CD14-positive monocyte (primary cell): ENCODE results near the gene NPW. TPM values are rescaled to one million over a fixed set of nuclear protein-coding genes. Genes with fewer than 3 reads are reported as not detected.

Source experiments
- DNase-seq, 3 donors: peaks; one replicate each; pipeline ENCODE4 v3.0.0-alpha.2; 2011 to 2022
- H2AFZ ChIP-seq: 2 replicates; pipeline ENCODE4 v1.6.0; 2012; ENCODE audit warnings: mild to moderate bottlenecking, low read depth, low read length, inconsistent platforms; ENCODE audit not compliant: insufficient read depth, poor library complexity, severe bottlenecking
- H3K27ac ChIP-seq, 2 donors: 1 replicate in 1 of 2; 2 replicates in 1 of 2; pipeline ENCODE4 v1.5.1; 2012 to 2013; ENCODE audit warnings: low read length in 2 of 2, control low read depth in 1 of 2, inconsistent platforms in 1 of 2, low read depth in 1 of 2, mild to moderate bottlenecking in 1 of 2
- H3K27me3 ChIP-seq, 2 donors: one replicate each; pipeline versions ENCODE4 v1.6.0 to v1.6.1; 2011 to 2013; ENCODE audit warnings: low read length in 2 of 2; ENCODE audit not compliant: control insufficient read depth in 2 of 2, insufficient read depth in 2 of 2
- H3K36me3 ChIP-seq, 2 donors: replicated peaks in 1 of 2; 1 replicate in 1 of 2; 2 replicates in 1 of 2; pipeline versions ENCODE4 v1.5.1 to v1.6.1; 2012 to 2013; ENCODE audit warnings: low read length in 2 of 2, control low read depth in 1 of 2, inconsistent platforms in 1 of 2, mild to moderate bottlenecking in 1 of 2; ENCODE audit not compliant: insufficient read depth in 2 of 2, control insufficient read depth in 1 of 2
- H3K4me1 ChIP-seq, 2 donors: 1 replicate in 1 of 2; 2 replicates in 1 of 2; pipeline versions ENCODE4 v1.5.1 to v1.6.1; 2012 to 2013; ENCODE audit warnings: low read length in 2 of 2, control low read depth in 1 of 2, inconsistent platforms in 1 of 2, mild to moderate bottlenecking in 1 of 2, moderate library complexity in 1 of 2; ENCODE audit not compliant: insufficient read depth in 2 of 2, control insufficient read depth in 1 of 2
- H3K4me2 ChIP-seq: replicated peaks from 2 replicates; pipeline ENCODE3; 2012; ENCODE audit warnings: low read length, moderate library complexity, mild to moderate bottlenecking; ENCODE audit not compliant: poor library complexity, severe bottlenecking; ENCODE audit errors: extremely low read depth
- H3K4me3 ChIP-seq, 3 experiments: fragments of 200-600 bp in 1 of 3; sonication (generic) in 1 of 3; replicated peaks in 1 of 3; 1 replicate in 2 of 3; 2 replicates in 1 of 3; pipeline ENCODE4 v1.5.1; 2011 to 2013; ENCODE audit warnings: low read length in 3 of 3, mild to moderate bottlenecking in 3 of 3, control low read depth in 2 of 3, low read depth in 2 of 3, inconsistent platforms in 1 of 3, moderate library complexity in 1 of 3
- H3K79me2 ChIP-seq: 2 replicates; pipeline ENCODE4 v1.6.0; 2012; ENCODE audit warnings: mild to moderate bottlenecking, control low read depth, inconsistent platforms, low read length, moderate library complexity; ENCODE audit not compliant: insufficient read depth
- H3K9ac ChIP-seq: 2 replicates; pipeline ENCODE4 v1.6.0; 2017; ENCODE audit warnings: low read length, mild to moderate bottlenecking; ENCODE audit not compliant: insufficient read depth, poor library complexity, severe bottlenecking
- H3K9me3 ChIP-seq, 2 donors: replicated peaks in 1 of 2; 1 replicate in 1 of 2; 2 replicates in 1 of 2; pipeline versions ENCODE4 v1.5.1 to v1.6.1; 2012 to 2013; ENCODE audit warnings: low read length in 2 of 2, control low read depth in 1 of 2; ENCODE audit not compliant: control insufficient read depth in 1 of 2, insufficient read depth in 1 of 2
- H4K20me1 ChIP-seq: 2 replicates; pipeline ENCODE4 v1.6.0; 2012; ENCODE audit warnings: mild to moderate bottlenecking, low read length, control low read depth, moderate library complexity; ENCODE audit not compliant: insufficient read depth
- H3K27ac Mint-ChIP-seq, 7 donors: one replicate each; pipeline ENCODE4 v1.8.0; 2020; ENCODE audit warnings: mild to moderate bottlenecking in 7 of 7, mixed read lengths in 7 of 7, moderate library complexity in 6 of 7, inconsistent platforms in 2 of 7
- H3K27me3 Mint-ChIP-seq, 3 donors: one replicate each; pipeline ENCODE4 v1.8.0; 2021 to 2022; ENCODE audit warnings: low read depth in 3 of 3, mild to moderate bottlenecking in 3 of 3, mixed read lengths in 3 of 3, moderate library complexity in 3 of 3, inconsistent platforms in 1 of 3
- H3K36me3 Mint-ChIP-seq, 2 donors: one replicate each; pipeline ENCODE4 v1.8.0; 2020; ENCODE audit warnings: mixed read lengths in 2 of 2, inconsistent platforms in 1 of 2, mild to moderate bottlenecking in 1 of 2
- H3K4me1 Mint-ChIP-seq: one replicate; pipeline ENCODE4 v1.8.0; 2020; ENCODE audit warnings: mild to moderate bottlenecking, mixed read lengths
- H3K4me3 Mint-ChIP-seq, 2 donors: one replicate each; pipeline ENCODE4 v1.8.0; 2020; ENCODE audit warnings: mild to moderate bottlenecking in 2 of 2, mixed read lengths in 2 of 2, moderate library complexity in 1 of 2
- H3K9me3 Mint-ChIP-seq, 7 donors: one replicate each; pipeline ENCODE4 v1.8.0; 2020 to 2022; ENCODE audit warnings: mixed read lengths in 7 of 7, mild to moderate bottlenecking in 6 of 7, moderate library complexity in 6 of 7, inconsistent platforms in 2 of 7
- CTCF ChIP-seq: fragments of 200-600 bp; IDR thresholded peaks from one replicate; pipeline ENCODE4 v1.8.0; 2022; ENCODE audit warnings: antibody characterized with exemption, mild to moderate bottlenecking
- WGBS: methylation state at CpG from one replicate; pipeline ENCODE4 v1.1.5; 2013; ENCODE audit warnings: missing lambda C conversion rate; ENCODE audit not compliant: insufficient coverage; 5-methylcytosine and 5-hydroxymethylcytosine counted together
- intact Hi-C, 2 donors: fragments of 100-400 bp; cut with micrococcal nuclease; formaldehyde crosslinking; loops; one replicate each; pipeline versions ENCODE4 v1.15.0 to v1.15.1; 2023
- polyA plus RNA-seq, 3 donors: library from polyadenylated mRNA; depleted of rRNA in 1 of 3; unstranded in 2 of 3; stranded (reverse) in 1 of 3; fragments of 300-500 nt in 2 of 3; fragments of >200 nt in 1 of 3; fragmentation: Illumina TruSeq in 2 of 3; gene quantifications; 1 replicate in 2 of 3; 2 replicates in 1 of 3; pipeline ENCODE4 v1.2.3, GENCODE V29; 2012 to 2021

NPW gene
- polyA plus RNA-seq, 3 donors: not detected

GRCh38 chr16:1983544-1984346 lies 35.8 kb upstream of the NPW start, which contains the start of gene GFER:
Gene GFER, plus strand, starts transcription at chr16:1984193. Its CDS starts 26 bp downstream, at chr16:1984219.
- H4K20me1 ChIP-seq: peaks cover 6% of the 10 kb centered on the region
- H3K4me2 ChIP-seq: peak within 1 kb of the TSS; percentile 99
- H3K27me3 ChIP-seq: peaks cover 30 to 51% of the 10 kb centered on the region in 2 donors
- intact Hi-C loops: no loop called here
- H3K9me3 ChIP-seq: peaks cover 0 to 18% of the 10 kb centered on the region in 2 donors
- peak; percentile 57 for TF ChIP-seq CTCF
- H3K4me1 ChIP-seq: peaks cover 20 to 28% of the 10 kb centered on the region in 2 donors
- H3K27ac ChIP-seq: peak within 1 kb of the TSS in 1 of 2 donors; percentile 73
- peak within 1 kb of the TSS; percentile 75 to 89 for H3K4me3 Mint-ChIP-seq
- H3K79me2 ChIP-seq: no peaks in the 10 kb centered on the region
- WGBS: under 1% methylated on average over 109 of the region's 109 CpGs
- peak within 1 kb of the TSS in 4 of 7 donors; percentile 35 to 88 (median 80) for H3K27ac Mint-ChIP-seq
- H3K4me1 Mint-ChIP-seq: peaks cover 18% of the 10 kb centered on the region
- H3K36me3 ChIP-seq: peaks cover 12 to 18% of the 10 kb centered on the region in 2 donors
- peaks cover 27 to 34% of the 10 kb centered on the region in 2 donors for H3K36me3 Mint-ChIP-seq
- H3K4me3 ChIP-seq: peak within 1 kb of the TSS; percentile 52 to 87 (median 55)
- DNase-seq: peak; percentile 84 to 86 (median 84)
- peak within 1 kb of the TSS; percentile 74 for H3K9ac ChIP-seq
- peaks cover 53 to 63% (median 55%) of the 10 kb centered on the region in 3 donors for H3K27me3 Mint-ChIP-seq
- peak within 1 kb of the TSS; percentile 90 for H2AFZ ChIP-seq
- H3K9me3 Mint-ChIP-seq: peaks cover 0 to 12% (median 6%) of the 10 kb centered on the region in 7 donors

GRCh38 chr16:1984347-1985225 lies 35.0 kb upstream of the NPW start:
- peaks cover 0 to 19% (median 10%) of the 10 kb centered on the region in 7 donors for H3K9me3 Mint-ChIP-seq
- H3K4me1 ChIP-seq: peaks cover 20 to 28% of the 10 kb centered on the region in 2 donors
- H3K36me3 ChIP-seq: peaks cover 12 to 18% of the 10 kb centered on the region in 2 donors
- H3K27me3 Mint-ChIP-seq: peaks cover 57 to 63% (median 59%) of the 10 kb centered on the region in 3 donors
- peaks cover 18% of the 10 kb centered on the region for H3K4me1 Mint-ChIP-seq
- TF ChIP-seq CTCF: no peak
- H4K20me1 ChIP-seq: peaks cover 4% of the 10 kb centered on the region
- no peaks in the 10 kb centered on the region for H3K79me2 ChIP-seq
- H3K9me3 ChIP-seq: peaks cover 0 to 24% of the 10 kb centered on the region in 2 donors
- peaks cover 34 to 54% of the 10 kb centered on the region in 2 donors for H3K27me3 ChIP-seq
- H3K4me3 Mint-ChIP-seq: peak overlapping the region; percentile 75 to 87
- intact Hi-C loops: no loop called here
- peaks cover 30 to 35% of the 10 kb centered on the region in 2 donors for H3K36me3 Mint-ChIP-seq
- H3K4me2 ChIP-seq: peak overlapping the region; percentile 99
- peak overlapping the region; percentile 90 for H2AFZ ChIP-seq
- H3K4me3 ChIP-seq: peak overlapping the region; percentile 52 to 87 (median 55)
- peak overlapping the region in 3 of 7 donors; percentile 35 to 81 (median 70) for H3K27ac Mint-ChIP-seq
- WGBS: 13% methylated on average over 55 of the region's 58 CpGs
- H3K9ac ChIP-seq: peak overlapping the region; percentile 74
- DNase-seq: no peak
- H3K27ac ChIP-seq: peak overlapping the region in 1 of 2 donors; percentile 73
